Breast epithelium (tissue), 3 donors: ENCODE data around the gene LINC00237.

Source experiments
- POLR2AphosphoS5 ChIP-seq, 3 donors: sonication (generic); formaldehyde crosslinking; IDR thresholded peaks; one replicate each; pipeline ENCODE4 v1.6.1; 2017; ENCODE audit warnings: antibody characterized with exemption in 3 of 3
- TF ChIP-seq, protein P1 (sequence below), 3 donors: fragments of 450-650 bp; IDR thresholded peaks; one replicate each; pipeline ENCODE4 v1.5.1; 2016 to 2017; ENCODE audit warnings: antibody characterized with exemption in 3 of 3, mild to moderate bottlenecking in 3 of 3, moderate library complexity in 3 of 3

DNA sequence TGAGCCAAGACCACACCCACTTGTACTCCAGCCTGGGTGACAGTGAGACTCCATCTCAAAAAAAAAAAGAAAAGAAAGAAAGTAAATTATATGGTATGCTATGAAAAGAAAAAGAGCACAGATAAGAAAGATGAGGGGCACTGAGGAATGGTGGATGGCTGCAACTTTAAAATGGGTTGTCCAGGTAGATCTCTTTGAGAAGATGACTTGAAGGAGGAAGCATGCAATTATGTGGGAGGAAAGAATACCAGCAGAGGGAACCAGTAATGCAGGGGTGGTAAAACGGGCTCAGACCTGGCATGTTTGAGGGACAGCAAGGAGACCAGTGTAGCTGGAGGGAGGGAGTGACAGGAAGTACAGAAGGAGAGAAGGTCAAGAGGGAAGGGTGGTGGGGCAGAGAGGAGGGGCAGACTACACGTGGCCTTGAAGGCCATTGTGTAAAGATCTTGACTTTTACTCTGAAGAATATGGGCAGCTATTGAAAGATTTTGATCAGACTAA lies 22.3 kb downstream of the LINC00237 start:
- no peak for TF ChIP-seq POLR2AphosphoS5 (IDR thresholded peaks at IDR 0.05)
- TF ChIP-seq, protein P1, sequence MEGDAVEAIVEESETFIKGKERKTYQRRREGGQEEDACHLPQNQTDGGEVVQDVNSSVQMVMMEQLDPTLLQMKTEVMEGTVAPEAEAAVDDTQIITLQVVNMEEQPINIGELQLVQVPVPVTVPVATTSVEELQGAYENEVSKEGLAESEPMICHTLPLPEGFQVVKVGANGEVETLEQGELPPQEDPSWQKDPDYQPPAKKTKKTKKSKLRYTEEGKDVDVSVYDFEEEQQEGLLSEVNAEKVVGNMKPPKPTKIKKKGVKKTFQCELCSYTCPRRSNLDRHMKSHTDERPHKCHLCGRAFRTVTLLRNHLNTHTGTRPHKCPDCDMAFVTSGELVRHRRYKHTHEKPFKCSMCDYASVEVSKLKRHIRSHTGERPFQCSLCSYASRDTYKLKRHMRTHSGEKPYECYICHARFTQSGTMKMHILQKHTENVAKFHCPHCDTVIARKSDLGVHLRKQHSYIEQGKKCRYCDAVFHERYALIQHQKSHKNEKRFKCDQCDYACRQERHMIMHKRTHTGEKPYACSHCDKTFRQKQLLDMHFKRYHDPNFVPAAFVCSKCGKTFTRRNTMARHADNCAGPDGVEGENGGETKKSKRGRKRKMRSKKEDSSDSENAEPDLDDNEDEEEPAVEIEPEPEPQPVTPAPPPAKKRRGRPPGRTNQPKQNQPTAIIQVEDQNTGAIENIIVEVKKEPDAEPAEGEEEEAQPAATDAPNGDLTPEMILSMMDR (IDR thresholded peaks at IDR 0.05) = no peak
